Middle frontal gyrus (tissue), 1 donor: Measurements from ENCODE around the gene KIAA1671.
A peak's percentile ranks its signal among the peaks of the same experiment; 100 is the strongest.

Experiments
- DNase-seq: peaks from one replicate; pipeline ENCODE4 v3.0.0-alpha.2; 2015; ENCODE audit warnings: low spot score; ENCODE audit errors: extremely low spot score

KIAA1671 gene

DNA sequence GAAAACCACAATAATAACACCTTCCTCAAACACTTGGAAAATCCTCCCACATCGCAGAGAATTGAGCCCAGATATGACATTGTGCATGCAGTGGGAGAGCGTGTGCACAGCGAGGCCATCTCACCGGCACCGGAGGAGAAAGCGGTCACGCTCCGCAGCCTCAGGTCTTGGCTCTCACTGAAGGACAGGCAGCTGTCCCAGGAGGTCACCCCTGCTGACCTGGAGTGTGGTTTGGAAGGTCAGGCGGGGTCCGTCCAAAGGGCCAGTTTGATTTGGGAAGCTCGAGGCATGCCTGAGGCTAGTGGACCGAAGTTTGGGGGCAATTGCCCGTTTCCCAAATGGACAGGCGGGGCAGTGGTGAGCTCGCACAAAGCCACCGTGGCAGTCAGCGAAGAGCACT is 86.7 kb downstream of the KIAA1671 start:
- no peak for DNase-seq

GRCh38 chr22:25039754-25040153 is 87.2 kb downstream of the KIAA1671 start:
- no peak for DNase-seq

DNA sequence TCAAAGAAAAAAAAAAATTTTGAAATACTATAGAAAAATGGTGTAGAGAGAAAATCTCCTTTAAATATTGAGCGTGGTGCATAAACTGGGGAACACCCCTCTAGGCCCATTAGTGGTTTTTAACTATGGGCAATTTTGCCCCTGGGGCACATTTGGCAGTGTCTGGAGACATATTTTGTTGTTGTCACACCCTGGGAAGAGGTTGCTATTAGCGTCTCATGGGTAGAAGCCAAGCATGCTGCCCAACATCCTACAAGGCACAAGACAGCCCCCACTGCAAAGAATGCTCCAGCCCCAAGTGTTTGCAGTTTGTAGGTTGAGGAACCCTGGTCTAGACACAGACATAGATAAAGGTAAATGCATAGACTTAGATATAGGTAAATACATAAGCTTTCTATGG is 92.6 kb downstream of the KIAA1671 start:
- no peak for DNase-seq

- peak; percentile 16 for DNase-seq
These were observed 95.6 kb downstream of the KIAA1671 start for GRCh38 chr22:25048071-25048470.

GRCh38 chr22:25048659-25049647 is 96.4 kb downstream of the KIAA1671 start:
- peak; percentile 72 for DNase-seq

DNA sequence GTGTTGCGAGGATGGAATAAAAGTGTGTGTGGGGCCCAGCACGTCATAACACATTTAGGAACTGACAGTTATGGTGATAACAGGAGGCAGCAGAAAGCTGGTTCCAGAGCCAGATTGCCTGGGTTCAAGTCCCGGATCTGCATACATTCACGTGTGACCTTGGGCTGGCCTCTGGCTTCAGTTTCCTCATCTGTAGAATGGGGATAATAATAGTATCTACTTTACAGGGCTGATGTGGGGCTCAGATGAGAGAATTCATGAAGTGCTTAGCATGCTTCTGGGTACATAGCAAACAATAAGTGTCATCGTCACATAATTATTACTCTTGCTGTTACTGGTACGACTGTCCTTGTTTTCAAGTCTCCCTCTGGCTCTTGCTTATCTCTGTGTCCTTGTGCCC is 97.3 kb downstream of the KIAA1671 start:
- no peak for DNase-seq

DNA sequence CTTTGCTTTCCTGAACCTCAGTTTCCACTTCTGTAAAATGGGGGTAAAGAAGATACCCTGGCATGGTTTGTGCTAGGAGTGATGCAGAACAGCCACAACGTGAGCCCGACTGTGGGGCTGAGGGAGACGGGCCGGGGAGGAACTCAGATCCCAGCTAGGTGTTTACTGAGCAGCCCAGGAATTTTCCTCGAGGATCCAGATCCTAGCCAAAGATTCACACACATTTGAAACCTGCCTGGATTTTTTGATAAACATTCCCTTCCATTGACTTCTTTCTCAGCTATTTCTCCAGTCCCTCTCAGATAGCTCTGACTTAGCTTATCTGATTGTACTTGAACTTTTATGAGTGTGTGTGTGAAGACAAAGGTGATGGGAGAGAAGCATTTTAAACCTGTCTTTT is 98.0 kb downstream of the KIAA1671 start:
- DNase-seq = no peak

- DNase-seq = no peak
These were observed 98.6 kb downstream of the KIAA1671 start for GRCh38 chr22:25051073-25051472.

- no peak for DNase-seq
These were observed 99.6 kb downstream of the KIAA1671 start for GRCh38 chr22:25051983-25052710.

DNA sequence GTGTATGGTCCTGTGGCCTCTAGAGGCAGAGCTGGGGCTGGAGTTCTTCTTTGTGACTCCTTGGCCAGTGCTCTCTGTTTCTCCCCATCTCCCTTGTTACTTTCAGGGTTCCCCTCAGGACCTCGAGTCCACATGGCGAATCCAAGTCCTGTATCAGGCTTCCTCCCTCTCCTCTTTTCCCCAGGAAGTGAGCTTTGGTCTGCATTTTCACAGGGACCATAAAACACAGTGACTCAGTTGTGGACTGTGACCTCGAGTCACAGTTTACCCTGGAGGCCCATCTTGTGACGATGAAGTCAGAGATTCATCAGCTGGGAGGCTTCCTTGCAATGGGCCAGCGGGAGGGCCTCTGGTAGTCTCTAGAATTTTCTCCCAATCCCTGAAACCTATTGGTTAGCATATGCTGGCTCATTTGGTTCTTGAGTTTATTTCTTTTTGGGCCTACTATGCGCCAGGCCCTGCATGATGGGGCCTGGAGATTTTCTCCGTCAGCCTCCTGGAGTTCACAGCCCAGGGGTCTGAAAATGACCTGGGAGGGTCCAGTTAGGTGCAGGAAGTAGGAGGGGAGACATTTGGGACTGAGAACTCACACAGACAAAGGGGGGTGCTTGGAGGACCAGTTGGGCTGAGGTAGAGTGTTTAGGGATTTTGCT is 100.8 kb downstream of the KIAA1671 start:
- no peak for DNase-seq

DNA sequence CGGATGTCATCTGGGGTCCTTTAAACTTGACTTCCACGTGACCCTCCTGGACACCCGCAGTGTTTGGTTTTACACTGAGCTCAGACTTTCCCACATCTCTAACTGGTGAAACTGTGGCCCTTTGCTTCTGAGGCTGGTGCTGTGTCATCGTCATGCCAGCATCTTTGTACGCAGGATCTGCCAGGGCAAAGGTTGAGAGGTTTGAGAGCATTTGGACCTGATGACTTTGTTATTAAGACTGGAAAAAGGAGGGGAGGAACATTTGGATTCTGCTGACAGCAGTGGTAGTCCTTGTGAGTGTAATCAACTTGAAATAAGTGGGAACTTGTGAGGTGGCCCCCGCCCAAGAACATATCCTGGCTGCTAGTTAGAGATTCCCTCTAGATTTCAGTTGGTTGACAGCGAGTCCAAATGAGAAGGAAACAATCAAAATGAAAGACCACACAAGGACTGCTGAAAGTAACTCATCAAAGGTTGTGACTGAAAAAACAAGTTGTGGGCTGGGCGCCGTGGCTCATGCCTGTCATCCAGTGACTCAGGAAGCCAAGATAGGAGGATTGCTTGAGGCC is 102.5 kb downstream of the KIAA1671 start:
- DNase-seq = no peak

DNA sequence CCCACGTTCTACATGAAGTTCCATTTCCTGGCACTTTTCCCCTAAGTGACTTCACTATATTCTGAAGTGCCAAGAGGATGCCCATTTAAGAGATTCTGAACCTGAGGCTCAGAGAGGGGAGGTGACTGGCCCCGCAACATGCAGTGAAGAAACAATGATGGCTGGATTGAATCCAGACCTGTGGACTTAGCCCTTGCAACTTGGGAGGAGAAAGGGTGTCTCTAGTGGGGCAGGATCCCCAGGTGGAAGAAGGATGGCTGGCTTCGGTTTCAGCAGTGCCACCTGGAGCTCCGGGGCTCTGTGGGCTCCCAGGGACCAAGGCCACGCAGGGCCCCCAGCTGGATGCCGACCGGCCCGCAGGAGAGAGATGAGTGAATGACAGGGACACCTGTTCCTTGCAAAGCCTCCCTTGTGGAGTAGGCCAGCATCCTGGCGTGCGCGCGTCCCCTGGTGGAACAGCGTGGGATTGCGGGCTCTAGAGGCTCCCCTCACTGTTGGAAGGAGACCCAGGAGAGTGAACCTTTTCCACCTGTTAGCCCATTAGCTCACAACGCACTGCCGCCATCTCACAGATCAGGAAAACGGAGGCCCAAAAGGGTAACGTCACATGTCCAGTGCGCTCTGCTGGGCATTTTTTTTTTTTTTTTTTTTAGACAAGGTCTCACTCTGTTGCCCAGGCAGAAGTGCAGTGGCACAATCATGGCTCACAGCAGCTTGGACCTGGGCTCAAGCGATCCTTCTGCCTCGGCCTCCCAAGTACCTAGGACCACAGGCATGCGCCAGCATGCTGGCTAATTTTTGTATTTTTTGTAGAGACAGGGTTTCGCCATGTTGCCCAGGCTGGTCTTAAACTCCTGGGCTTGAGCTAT is 104.7 kb downstream of the KIAA1671 start:
- DNase-seq = no peak

GRCh38 chr22:25059438-25059837 is 106.9 kb downstream of the KIAA1671 start:
- DNase-seq = no peak

DNA sequence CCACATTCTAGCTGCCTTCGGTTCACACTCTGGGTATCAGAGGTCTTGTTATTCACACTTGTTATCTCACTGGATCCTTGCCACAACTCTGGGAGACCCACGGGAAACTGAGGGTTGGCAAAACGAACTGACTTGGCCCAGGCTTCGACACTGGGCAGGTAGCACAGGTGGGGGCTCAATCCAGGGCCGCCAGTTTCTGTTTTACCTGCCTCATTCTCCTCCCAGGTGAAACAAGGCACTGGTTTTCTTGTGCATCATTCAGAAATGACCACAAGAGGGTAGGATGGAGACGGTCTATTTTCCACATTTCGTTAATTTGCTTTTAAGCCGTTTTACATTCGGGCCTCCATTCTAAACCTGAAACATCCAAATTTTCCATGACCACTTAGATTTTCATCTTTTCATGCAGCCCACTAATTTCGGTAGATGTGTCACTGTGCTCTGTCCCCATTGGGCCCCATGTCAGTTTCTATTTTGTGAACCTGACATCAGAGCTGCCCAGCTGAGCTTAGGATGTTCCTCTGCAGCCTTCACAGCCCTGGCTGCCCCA is 108.1 kb downstream of the KIAA1671 start:
- DNase-seq = no peak

DNA sequence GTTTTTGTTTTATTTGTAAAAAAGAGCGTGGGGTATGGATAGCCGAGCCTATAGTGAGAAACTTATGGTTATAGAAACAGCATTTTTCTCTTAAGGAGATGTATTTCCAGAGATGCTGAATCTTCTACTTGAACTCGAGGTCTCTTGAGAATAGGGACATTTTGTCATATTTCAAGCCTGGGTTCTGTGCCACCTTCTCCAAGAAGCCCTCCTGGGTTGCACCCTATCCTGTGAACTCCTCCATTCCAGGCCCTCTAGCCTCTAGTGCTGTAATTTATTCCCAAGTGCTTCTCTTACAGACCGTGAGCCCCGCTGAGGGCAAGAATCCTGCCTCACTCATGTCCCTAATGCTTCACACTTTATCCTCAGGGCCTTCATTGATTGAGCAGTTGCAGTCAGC is 108.6 kb downstream of the KIAA1671 start:
- DNase-seq = no peak

DNA sequence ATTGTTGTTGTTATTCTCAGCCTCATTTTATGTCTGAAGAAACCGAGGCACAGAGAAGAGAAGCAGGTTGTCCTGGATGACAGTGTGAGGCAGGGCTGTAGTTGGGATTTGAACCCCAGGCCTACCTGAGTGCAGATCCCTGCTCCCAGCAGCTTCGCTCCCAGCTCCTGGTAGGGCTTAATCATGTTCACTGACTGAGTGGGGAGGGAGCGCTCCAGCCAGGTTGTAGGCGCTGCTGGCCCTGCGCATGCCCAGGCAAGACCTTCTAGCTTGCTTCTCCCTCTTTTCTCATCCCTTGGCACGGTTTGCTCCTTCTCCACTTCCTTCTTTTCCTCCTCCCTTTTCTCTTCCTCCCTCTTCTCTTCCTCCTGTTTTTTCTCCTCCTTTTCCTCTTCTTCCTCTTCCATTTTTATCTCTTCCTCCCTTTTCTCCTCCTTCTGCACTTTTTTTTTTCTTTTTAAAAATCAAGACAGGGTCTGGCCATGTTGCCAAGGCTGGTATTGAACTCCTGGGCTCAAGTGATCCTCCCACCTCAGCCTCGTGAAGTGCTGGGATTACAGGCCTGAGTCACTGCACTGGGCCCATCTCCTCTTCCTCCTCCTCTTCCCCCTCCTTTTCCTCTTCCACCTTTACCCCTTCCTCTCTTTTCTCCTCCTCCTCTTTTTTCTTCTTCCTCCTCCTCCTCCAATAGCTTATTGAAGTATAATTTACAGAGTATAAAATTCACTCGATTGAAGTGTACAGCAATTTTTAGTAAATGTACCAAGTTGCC is 109.3 kb downstream of the KIAA1671 start:
- DNase-seq = no peak

- no peak for DNase-seq
These were observed 110.0 kb downstream of the KIAA1671 start for GRCh38 chr22:25062386-25063085.

DNA sequence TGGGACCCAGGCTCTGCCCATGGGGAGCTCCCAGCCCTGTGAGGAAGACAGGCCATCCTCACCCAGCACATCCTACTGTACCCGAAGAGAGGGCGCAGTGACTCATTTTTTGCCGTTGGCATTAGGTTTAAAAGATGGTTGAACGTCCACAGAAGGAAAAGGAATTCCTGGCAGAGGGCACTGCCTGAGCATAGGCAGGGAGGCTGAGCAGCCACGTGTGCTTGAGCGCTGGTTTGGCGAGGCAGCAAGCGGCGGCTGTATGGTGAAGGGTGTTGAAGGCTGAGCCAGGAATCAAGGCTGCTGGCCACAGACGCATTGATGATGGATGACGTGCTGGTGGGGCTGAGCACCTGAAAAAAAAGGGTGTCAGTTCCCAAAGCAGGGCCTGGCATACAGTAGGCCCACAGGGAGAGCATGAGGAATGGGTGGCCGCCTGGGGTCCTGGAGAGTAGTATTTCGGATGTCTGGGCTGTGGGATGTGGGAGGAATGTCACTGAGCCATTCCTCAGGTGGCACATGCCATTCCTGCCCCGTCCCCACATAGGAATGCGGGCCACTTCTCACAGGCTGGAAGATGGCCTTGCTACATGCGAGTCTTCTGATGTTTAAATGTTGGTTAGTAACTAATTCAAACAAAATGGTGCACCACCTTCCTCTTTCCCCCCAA is 112.5 kb downstream of the KIAA1671 start:
- no peak for DNase-seq
